ENCODE data around the gene ZNF222.
A peak's percentile ranks its signal among the peaks of the same experiment; 100 is the strongest.

The ZNF222 gene

DNA sequence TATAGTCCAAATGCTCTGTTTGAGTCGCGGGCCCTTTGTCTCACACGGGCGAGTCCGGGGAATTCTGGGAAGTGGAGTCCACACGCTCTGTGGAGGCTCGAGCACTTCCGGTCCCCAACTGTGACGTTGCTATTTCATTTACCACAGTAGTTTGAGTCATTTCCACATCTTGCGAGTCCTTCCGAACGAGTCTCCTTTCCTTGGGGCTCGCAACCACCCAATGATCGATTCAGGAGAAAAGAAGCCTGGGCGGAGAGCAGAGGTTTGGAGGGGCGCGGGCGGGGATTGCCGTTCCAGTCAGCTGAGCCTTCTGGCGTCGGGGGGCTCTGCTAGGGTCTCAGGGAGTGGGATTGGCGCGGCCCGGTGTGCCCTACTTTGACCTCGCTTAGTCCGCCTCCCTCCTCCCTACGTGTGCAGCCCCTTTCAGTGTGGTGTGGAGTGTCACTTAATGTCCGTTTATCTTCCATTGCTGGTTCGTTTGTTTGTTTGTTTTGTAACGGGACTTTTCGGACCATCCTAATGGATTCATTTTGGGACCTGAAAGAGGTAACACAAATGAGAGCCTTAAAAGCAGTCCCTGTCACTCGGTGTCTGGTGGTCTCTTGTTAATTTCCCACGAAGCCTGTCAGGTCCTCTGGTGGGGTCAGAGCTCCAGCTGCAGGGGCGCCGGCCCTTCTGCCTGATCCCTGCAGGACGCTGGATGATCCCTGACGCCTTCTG lies at the start of gene ZNF222:
ZNF222 (plus strand) TSS at position 163 of the 720 bp plus-strand sequence; CDS start at position 221, 58 bp downstream.
- DNase-seq (ENCODE audit: low read depth) = peak; percentile 67

GRCh38 chr19:43976732-43977131 lies 48.4 kb upstream of the ZNF222 start:
- DNase-seq (ENCODE audit: low read depth) = no peak

DNA sequence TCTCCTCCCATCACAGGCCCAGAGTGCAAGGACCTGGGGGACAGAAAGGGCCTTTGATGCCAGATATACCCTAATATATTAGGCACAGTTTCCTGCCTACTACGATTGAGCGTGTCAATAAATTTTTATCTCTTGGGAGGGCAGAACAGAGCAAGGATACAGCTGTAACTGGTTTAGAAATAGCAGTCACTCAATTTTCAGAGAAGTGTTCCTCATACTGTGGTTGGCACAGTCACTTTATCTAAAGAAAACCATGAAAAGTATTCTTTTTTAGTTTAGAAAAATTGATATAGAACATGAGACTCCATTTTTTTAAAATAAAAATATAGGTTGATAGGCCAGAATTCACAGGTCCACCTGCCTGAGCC lies 41.7 kb upstream of the ZNF222 start:
- DNase-seq (ENCODE audit: low read depth) = no peak

DNA sequence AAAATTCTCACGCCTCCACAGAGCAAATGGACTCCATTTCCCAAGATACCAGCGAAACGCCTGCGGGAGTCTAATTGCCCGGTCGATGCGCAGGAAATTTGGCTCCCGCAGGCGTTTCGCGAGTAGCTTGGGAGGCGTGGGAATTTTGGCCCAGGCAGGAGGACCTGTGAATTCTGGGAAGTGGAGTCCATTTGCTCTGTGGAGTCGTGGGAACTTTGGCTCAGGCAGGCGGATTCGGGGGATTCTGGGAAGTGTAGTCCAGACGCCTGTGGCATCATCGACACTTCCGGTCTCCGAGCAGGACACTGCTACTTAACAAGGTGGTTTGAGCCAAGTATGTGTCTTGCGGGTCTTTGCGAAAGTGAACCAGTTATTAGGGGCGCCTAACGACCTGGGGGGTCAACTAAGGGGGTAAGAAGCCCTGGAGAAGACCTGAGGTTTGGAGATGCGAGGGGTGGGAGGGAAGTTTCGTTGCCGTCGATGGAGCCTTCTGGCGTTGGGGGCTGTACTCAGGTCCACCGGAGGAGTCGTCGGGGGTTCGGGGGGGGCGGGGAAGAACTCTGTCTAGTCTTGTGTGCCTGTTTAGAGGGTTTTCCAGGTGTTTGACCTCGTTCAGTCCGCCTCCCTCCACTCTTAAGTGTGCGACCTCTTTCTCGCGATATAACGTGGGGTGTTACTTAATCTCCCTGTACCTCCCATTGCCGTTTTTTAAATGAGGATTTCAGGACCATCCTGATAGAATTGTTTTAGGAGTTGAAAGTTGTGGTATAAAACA lies 41.1 kb upstream of the ZNF222 start, which contains the start of gene ZNF155:
ZNF155 (plus strand) TSS at position 277 of the 775 bp plus-strand sequence. CDS start 4,356 bp downstream, outside the sequence.
- DNase-seq (ENCODE audit: low read depth) = peak; percentile 56

DNA sequence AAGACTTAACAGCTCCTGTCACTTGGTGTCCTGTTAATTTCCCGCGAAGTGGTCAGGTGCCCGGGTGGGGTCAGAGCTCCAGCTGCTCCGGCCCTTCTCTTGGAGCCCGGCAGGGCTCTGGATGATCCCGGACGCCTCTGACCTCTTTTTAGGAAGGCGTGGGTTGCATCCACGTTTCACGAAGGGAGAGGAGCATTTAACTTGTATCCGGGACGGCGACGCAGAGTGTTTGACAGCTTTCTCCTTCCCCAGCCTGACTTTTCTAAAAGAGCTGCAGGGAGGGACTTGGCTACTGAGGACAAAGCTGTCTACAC lies 40.5 kb upstream of the ZNF222 start:
- DNase-seq (ENCODE audit: low read depth) = no peak

GRCh38 chr19:43997631-43998290 lies 27.4 kb upstream of the ZNF222 start:
- DNase-seq (ENCODE audit: low read depth) = no peak

DNA sequence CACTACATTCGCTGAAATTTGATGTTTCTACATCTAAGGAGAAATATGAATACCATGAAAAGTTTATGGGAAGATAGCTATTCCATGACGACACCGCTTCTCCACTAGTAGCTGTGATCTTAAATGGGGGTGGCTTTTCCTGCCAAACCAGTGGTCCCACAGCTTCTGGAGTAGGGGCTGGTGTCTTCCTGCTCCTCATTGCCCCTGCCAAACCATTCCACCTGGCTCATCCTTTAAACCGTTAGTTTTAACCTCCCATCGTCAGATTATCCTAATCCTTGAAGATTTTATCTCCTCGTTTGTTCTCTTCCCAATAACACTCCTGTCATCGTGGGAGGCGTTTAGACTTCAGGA lies 23.0 kb upstream of the ZNF222 start:
- DNase-seq (ENCODE audit: low read depth) = no peak

DNA sequence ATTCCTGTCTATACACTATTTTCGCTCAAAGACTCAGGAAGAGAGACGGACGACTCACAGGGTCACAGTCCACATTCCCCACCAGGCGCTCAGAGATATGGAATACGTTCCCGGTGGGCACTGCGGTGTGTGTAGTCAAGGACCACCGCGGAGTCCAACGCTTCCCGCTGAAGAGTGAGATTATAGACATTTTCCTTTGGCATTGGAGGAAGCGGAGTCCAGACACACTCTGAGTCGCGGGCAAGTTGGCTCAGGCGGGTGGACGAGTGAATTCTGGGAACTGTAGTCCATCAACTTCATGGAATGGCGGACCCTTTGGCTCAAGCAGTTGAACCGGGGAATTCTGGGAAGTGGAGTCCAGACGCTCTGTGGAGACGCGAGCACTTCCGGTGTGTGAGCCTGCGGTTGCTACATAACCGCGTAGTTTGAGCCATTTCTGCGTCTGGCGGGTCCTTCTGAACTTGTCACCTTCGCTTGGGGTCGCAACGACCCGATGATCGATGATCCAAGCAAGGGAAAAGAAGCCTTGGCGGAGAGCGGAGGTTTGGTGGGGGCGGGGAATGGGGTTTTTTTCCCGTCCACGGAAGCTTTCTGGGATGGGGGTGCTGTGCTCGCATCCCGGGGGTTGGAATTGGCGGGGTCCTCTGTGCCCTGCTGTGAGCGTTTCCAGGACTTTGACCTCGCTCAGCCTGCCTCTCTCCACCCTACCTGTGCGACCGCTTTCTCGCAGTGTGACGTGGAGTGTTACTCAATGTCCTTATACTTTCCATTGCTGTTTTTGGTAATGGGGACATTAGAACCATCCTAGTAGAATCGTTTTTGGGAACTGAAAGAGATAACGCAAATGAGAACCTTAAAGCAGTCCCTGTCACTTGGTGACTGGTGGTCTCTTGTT lies 22.4 kb upstream of the ZNF222 start, which contains the start of gene ZNF230:
ZNF230 (plus strand) TSS at position 392 of the 895 bp plus-strand sequence. CDS start 4,122 bp downstream, outside the sequence.
- DNase-seq (ENCODE audit: low read depth) = peak; percentile 67

DNA sequence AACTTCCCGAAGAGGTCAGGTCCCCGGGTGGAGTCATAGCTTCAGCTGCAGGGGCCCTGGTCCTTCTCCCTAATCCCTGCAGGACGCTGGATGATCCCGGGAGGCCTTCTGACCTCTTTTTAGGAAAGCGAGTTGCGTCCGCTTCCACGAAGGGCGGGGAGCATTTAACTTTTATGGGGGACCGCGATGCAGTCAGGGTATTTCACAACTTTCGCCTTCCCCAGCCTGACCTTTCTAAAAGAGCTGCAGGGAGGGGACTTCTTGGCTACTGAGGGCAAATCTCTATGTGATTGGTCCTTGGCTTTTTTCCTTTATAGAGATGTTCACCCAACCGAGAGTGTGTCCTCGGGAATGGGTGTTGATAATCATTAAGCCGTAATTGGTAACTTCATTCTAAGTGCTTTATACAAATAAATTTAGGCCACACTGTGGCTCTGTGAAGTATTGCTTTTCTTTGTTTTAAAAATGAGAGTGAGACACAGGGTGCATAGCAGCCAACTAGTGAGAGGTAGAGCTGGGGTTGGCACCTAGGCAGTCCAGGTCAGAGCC lies 21.6 kb upstream of the ZNF222 start:
- DNase-seq (ENCODE audit: low read depth) = no peak

DNA sequence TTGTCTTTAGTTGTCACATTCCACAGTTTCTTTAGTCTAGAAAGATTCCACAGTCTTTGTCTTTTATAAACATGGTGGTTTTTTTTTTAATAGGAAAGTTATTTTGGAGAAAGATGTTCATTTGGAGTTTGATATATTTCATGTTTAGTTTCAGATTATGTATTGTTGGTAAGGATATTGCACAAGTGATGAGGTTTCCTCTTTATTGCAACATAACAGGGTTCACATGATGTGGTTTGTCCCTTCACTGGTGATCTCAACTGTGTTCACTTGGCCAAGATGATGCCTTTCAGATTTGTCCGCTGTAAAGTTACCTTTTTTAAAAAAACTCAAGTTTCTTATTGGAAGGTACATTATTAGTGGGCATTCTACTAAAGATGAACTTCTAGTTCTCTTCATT lies 19.2 kb upstream of the ZNF222 start:
- no peak for DNase-seq (ENCODE audit: low read depth)

DNA sequence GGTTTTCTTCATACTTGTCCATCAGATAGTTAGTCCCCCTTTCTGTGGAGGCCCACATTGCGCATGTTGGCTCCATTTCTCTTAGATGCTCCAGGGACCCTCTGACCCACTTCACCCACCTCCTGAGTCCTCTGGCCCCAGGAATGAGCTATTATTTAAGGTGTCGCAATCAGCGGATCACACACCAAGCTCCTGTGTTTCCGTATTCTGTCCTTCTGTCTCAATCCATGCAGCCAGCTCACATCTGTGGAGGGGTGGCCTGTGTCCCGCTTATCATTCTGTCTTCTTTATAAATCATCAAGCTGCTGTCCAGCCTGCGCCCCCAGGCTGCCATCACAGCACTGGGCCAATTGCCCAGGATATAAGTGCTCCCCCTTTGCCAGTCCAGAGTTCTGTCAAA lies 17.7 kb upstream of the ZNF222 start:
- no peak for DNase-seq (ENCODE audit: low read depth)

- DNase-seq (ENCODE audit: low read depth) = no peak
These were observed 14.7 kb upstream of the ZNF222 start for GRCh38 chr19:44010468-44010867.

GRCh38 chr19:44019498-44019897 lies 5.7 kb upstream of the ZNF222 start:
- DNase-seq (ENCODE audit: low read depth) = no peak

DNA sequence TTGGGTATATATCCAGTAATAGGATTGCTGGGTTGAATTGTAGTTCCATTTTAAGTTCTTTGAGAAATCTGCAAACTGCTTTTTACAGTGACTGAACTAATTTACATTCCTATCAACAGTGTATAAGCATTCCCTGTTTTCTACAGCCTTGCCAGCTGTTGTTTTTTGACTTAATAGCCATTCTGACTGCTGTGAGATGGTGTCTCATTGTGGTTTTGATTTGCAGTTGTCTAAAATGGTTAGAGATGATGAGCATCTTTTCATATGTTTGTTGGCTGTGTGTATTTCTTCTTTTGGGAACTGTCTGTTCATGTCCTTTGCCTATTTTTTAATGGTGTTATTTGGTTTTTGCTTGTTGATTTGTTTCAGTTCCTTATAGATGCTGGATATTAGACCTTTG lies 4.0 kb upstream of the ZNF222 start:
- DNase-seq (ENCODE audit: low read depth) = no peak

DNA sequence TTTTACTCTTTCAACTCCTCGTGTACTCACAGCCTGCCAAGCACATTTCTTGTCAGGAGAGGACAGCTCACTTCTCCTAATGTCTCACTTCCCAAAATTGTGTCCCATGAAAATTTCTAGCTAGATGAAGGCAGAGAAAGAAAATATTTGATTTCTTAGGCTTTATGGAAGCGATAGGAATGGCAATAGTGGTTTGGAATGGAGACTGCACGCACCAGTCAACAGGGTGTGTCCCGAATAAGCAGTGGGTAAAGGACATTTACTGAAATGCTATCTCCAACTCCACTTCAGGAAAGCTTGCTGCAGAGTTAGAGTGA lies 321 bp upstream of the ZNF222 start:
- no peak for DNase-seq (ENCODE audit: low read depth)

DNA sequence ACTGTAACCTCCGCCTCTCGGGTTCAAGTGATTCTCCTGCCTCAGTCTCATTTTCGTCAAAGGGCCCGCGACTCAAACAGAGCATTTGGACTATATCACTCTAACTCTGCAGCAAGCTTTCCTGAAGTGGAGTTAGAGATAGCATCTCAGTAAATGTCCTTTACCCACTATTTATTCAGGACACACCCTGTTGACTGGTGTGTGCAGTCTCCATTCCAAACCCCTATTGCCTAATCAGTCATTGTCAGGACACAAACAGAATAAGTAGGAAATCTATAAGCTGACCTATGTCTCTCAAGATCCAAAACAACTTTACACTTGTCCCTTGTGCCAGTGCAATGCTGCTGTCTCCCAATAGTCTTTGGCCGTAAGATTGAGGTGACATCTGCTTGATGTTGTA lies 1.4 kb downstream of the ZNF222 start:
- DNase-seq (ENCODE audit: low read depth) = no peak

GRCh38 chr19:44032001-44032610 lies 6.9 kb downstream of the ZNF222 start:
- no peak for DNase-seq (ENCODE audit: low read depth)

GRCh38 chr19:44042147-44042546 lies 17.0 kb downstream of the ZNF222 start:
- no peak for DNase-seq (ENCODE audit: low read depth)

DNA sequence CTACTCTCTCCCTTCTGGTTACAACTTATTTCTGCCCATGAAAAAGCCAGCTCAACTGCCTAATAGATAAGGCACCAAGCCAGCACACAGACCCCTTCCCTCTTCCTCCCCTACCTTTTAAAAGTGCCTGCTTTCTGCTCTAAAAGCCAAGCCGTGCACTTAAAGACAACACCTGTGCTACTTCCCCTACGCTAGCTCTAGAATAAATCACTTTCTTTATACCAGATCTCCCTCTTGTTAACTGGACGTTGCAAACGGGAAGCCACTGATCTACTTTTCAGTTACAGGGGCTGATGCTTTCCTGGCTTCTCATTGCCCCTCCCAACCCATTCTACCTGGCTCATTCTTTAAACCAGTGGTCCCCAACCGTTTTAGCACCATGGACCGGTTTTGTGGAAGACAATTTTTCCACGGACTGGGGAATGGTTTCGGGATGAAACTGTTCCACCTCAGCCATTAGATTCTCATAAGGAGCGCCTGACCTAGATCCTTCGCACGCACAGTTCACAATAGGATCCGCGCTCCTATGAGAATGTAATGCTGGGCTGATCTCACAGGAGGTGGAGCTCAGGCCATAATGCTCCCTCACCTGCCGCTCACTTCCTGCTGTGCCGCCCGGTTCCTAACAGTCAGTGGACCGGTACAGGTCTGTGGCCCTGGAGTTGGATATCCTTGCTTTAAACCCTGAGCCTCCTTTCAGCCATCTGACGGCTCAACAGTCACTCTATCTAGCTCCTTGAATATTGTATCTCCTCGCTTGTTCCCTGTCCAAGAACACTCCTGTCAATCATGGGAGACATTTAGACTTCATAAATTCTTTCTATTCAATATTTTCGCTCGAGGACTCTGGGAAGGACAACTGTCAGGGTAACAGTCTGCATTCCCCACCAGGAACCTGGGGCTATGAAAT lies 25.8 kb downstream of the ZNF222 start:
- no peak for DNase-seq (ENCODE audit: low read depth)

DNA sequence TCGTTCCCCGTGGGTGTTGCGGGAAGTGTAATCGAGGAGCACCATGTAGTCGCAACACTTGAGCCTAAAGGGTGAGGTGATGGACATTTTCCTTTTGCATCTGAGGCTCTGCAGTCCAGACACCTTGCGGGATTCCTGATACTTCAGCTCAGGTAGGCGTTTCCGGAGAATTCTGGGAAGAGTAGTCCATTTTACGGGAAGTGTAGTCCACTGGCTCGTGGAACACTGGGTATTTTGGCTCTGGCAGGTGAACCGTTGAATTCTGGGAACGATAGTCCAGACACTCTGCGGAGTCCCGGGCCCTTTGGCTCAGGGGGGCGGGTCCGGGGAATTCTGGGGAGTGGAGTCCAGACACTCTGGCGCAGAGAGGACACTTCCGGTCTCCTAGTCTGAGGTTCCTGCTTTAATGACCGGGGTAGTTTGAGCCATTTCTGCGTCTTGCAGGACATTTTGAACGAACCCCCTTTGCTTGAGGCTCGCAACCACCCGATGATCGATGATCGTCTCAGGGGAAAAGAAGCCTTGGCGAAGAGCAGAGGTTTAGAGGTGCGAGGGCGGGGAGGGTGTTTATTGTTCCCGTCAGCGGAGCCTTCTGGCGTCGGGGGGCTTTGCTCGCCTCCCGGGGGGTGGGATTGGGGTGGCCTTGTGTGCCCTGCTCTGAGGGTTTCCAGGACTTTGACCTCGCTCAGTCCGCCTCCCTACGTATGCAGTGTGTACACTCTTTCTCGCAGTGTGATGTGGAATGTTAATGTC lies 26.6 kb downstream of the ZNF222 start, which contains the start of gene ZNF223:
ZNF223 (plus strand) TSS at position 387 of the 753 bp plus-strand sequence. CDS start 3,141 bp downstream, outside the sequence.
- DNase-seq (ENCODE audit: low read depth) = peak; percentile 50

Measured in stimulated activated CD8-positive, alpha-beta memory T cell treated with anti-CD3 and anti-CD28 coated beads, Interleukin-12 subunit alpha, Interleukin-12 subunit beta, amount 100 ng/mL, for 4 hours (primary cell).